Cardiac septum (tissue), 1 donor: ENCODE data around the gene KRTAP22-2. TPM values are rescaled to one million over a fixed set of nuclear protein-coding genes. Genes with fewer than 3 reads are reported as not detected.

Source experiments
- DNase-seq: peaks from one replicate; pipeline ENCODE4 v3.0.0-alpha.2; 2020; ENCODE audit warnings: low spot score
- intact Hi-C: fragments of 100-400 bp; cut with DNase I; formaldehyde crosslinking; loops from one replicate; pipeline ENCODE4 v1.14.0; 2022
- total RNA-seq: library from RNA; stranded (reverse); fragmentation: NEBNext Ultra II Directional; extraction: Animal tissue kit (Norgen Biotek cat#: 25700); gene quantifications from one replicate; pipeline ENCODE4 v1.2.1, GENCODE V29; 2021
- donor health status: DM: no; HTN: no; CAD: no.

The KRTAP22-2 gene
- total RNA-seq, 1 donor from 2014 or later, result not detected

GRCh38 chr21:30567617-30568016, 22.6 kb downstream of the KRTAP22-2 start:
- no peak for DNase-seq
- intact Hi-C loops, result no loop called here

DNA sequence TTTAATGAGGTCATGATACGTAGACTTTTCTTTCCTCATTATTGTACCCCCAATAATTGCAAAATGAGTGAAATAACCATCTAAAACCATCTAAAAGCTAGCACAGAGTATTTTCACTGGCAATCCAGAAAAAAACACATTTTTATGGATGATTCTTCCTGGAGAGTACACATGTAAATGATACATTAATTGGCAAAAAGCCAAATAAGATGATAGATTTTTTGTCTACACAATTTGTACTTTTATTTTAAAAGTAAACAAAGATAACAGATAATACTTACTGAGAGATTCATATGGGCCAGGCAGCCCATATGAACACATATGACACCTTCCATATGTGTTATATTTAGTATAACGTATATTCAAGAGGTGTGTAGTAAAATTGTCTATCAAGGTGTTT, 26.6 kb downstream of the KRTAP22-2 start:
- no peak for DNase-seq
- intact Hi-C loops, result no loop called here

DNA sequence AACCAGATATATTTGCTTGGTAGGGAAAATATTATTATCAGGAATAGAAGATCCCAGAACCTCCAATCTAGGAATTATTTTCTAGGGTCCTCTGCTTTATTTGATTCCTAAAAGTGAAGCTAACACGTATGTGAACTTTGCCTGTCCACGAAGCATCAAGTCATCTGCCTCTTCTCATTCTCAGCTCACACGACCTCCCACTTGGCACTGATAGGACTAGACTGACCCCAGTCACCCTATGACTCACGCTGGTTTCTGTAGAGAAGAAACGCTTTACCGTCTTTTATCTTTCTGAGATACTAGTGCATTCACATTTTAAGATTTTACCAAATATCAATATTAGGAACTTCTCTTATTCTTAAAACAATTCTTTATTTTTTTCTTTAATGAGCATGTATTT, 27.1 kb downstream of the KRTAP22-2 start:
- DNase-seq, result no peak
- intact Hi-C loops, result no loop called here

DNA sequence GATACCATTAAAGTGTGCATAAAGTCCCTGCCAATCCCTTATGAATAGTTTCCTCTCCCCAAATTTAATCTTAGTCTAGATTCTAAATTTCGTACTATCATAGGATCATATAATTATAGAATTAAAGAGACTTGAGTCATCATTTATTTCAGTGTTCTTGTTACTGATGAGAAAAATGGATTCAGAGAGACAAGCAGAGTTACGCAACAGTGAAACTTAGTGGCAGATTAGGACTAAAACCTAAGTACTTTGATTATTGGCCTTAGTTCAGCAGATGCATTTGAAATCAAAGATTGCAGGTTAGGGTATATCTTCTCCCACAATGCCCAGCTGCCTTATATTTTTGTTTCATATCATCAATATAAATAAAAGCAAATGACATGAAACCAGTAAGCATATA, 28.2 kb downstream of the KRTAP22-2 start:
- intact Hi-C loops, result no loop called here
- DNase-seq, result no peak

DNA sequence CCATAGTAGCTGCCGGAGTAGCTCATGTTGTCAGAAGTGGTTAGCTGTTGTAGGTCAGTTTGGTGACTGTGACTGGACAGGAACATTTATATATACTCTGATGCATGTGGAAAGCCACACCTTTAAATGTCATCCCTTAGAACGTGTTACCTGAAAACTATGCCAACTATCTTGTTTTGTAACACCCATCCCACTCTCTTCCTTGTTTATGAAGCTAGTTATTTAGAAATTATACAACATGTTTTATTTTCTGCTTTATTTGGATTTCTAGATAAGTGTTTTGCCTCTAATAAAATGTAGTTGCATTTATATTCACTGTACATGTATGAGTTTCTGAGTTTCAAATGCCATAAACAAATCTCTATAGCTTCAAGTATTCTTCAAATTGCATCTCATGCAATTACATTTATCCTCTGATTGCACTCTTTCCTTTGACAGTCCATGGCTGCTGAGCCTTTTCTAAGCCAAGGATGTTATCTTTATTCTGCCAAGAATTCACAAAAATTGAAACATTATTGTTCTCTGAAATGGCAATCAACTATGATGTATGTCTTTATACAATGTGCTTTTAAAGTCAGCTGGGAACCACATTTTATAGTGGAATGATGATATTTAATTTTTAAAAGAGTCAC, 28.8 kb downstream of the KRTAP22-2 start, which contains the start of gene KRTAP19-7:
KRTAP19-7 (minus strand) TSS at position 51 of the 632 bp plus-strand sequence; CDS start at position 26, 25 bp downstream.
- intact Hi-C loops, result no loop called here
- no peak for DNase-seq

DNA sequence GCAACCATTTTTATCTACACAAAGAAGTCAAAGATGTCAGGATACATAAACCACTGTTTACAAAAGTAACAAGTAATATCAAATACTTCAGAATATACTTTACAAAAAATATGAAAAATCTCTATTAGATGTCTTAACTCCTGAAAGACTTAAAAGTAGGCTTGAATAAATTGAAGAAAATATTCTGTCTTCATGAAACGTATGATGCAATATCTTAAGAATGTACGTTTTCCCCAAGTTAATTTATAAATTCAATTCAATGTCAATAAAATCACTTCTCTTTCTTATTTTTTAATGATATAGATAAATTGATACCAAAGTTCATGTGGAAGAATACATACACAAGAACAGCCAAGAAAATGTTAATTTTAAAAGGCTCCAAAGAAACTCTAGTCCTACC, 35.1 kb downstream of the KRTAP22-2 start:
- intact Hi-C loops, result no loop called here
- DNase-seq, result no peak

GRCh38 chr21:30552782-30553181, 37.4 kb downstream of the KRTAP22-2 start:
- DNase-seq, result no peak
- intact Hi-C loops, result no loop called here

GRCh38 chr21:30541764-30542163, 48.4 kb downstream of the KRTAP22-2 start, which contains the start of gene KRTAP19-6:
Gene KRTAP19-6, minus strand, starts transcription at chr21:30541864. Its CDS starts 31 bp downstream, at chr21:30541833.
- intact Hi-C loops, result no loop called here
- no peak for DNase-seq

Other genes starting within 250 kb of the KRTAP22-2 start
- not detected for gene KRTAP23-1, start 241.8 kb downstream of the KRTAP22-2 start, total RNA-seq
- not detected for gene KRTAP13-2, start 218.1 kb downstream of the KRTAP22-2 start, total RNA-seq
- gene KRTAP13-1, start 194.4 kb downstream of the KRTAP22-2 start, total RNA-seq, result not detected
- gene KRTAP13-3, start 164.5 kb downstream of the KRTAP22-2 start, total RNA-seq, result not detected
- not detected for gene KRTAP13-4, start 160.2 kb downstream of the KRTAP22-2 start, total RNA-seq
- not detected for gene KRTAP15-1, start 150.1 kb downstream of the KRTAP22-2 start, total RNA-seq
- not detected for gene KRTAP19-1, start 110.0 kb downstream of the KRTAP22-2 start, total RNA-seq
- gene KRTAP19-2, start 103.0 kb downstream of the KRTAP22-2 start, total RNA-seq, result not detected
- gene KRTAP19-3, start 98.4 kb downstream of the KRTAP22-2 start, total RNA-seq, result not detected
- not detected for gene KRTAP19-4, start 93.2 kb downstream of the KRTAP22-2 start, total RNA-seq
- gene KRTAP19-5, start 88.3 kb downstream of the KRTAP22-2 start, total RNA-seq, result not detected
- gene KRTAP19-6, start 48.5 kb downstream of the KRTAP22-2 start, total RNA-seq, result not detected
- gene KRTAP19-7, start 29.1 kb downstream of the KRTAP22-2 start, total RNA-seq, result not detected
- gene KRTAP6-3, start 2.0 kb upstream of the KRTAP22-2 start, total RNA-seq, result not detected
- not detected for gene KRTAP6-2, start 8.5 kb upstream of the KRTAP22-2 start, total RNA-seq
- gene KRTAP22-1, start 10.7 kb upstream of the KRTAP22-2 start, total RNA-seq, result not detected
- not detected for gene KRTAP6-1, start 23.5 kb upstream of the KRTAP22-2 start, total RNA-seq
- gene KRTAP20-1, start 26.0 kb upstream of the KRTAP22-2 start, total RNA-seq, result not detected
- not detected for gene KRTAP20-4, start 30.2 kb upstream of the KRTAP22-2 start, total RNA-seq
- not detected for gene KRTAP20-2, start 44.8 kb upstream of the KRTAP22-2 start, total RNA-seq
- gene KRTAP20-3, start 52.5 kb upstream of the KRTAP22-2 start, total RNA-seq, result not detected
- not detected for gene KRTAP21-3, start 128.4 kb upstream of the KRTAP22-2 start, total RNA-seq
- not detected for gene KRTAP21-2, start 156.9 kb upstream of the KRTAP22-2 start, total RNA-seq
- gene KRTAP21-1, start 165.0 kb upstream of the KRTAP22-2 start, total RNA-seq, result not detected
- not detected for gene KRTAP8-1, start 222.9 kb upstream of the KRTAP22-2 start, total RNA-seq
- not detected for gene KRTAP7-1, start 239.4 kb upstream of the KRTAP22-2 start, total RNA-seq